Measurements from ENCODE around the gene MSH5. TPM values are rescaled to one million over a fixed set of nuclear protein-coding genes. Genes with fewer than 3 reads are reported as not detected.
"Not testable (repeated sequence)": the region's sequence is repeated elsewhere in the genome, so short reads cannot be mapped to it uniquely, and the experiment has no call there.

The MSH5 gene
- total RNA-seq, 2 donors from 2014 or later, result 36.2 to 154 TPM

- H3K36me3 Mint-ChIP-seq, result no peaks in the 10 kb centered on the region
- H3K27ac Mint-ChIP-seq, result no peak overlapping the region
- H3K9me3 Mint-ChIP-seq, result no peaks in the 10 kb centered on the region
- no peak overlapping the region for H3K4me3 Mint-ChIP-seq
- ATAC-seq, result no peak
- no peaks in the 10 kb centered on the region for H3K27me3 Mint-ChIP-seq
- DNase-seq (ENCODE audit: low spot score), result no peak
- peaks cover 14% of the 10 kb centered on the region in 2 donors for H3K4me1 Mint-ChIP-seq (ENCODE audit: low read depth in 2 of 2)
These were observed 39.4 kb downstream of the MSH5 start for GRCh38 chr6:31778999-31779885.

GRCh38 chr6:31779908-31780307, 40.1 kb downstream of the MSH5 start:
- no peaks in the 10 kb centered on the region for H3K27me3 Mint-ChIP-seq
- ATAC-seq, result no peak
- H3K36me3 Mint-ChIP-seq, result no peaks in the 10 kb centered on the region
- no peak overlapping the region for H3K27ac Mint-ChIP-seq
- H3K4me3 Mint-ChIP-seq, result no peak overlapping the region
- no peak for DNase-seq (ENCODE audit: low spot score)
- H3K4me1 Mint-ChIP-seq (ENCODE audit: low read depth in 2 of 2), result peaks cover 14% of the 10 kb centered on the region in 2 donors
- no peaks in the 10 kb centered on the region for H3K9me3 Mint-ChIP-seq

- Mint-ChIP-seq H3K4me3 (no peak overlapping the region), H3K36me3 (no peaks in the 10 kb centered on the region), H3K4me1 (ENCODE audit: low read depth in 2 of 2) (peaks cover 10 to 14% of the 10 kb centered on the region in 2 donors), H3K9me3 (no peaks in the 10 kb centered on the region), H3K27me3 (no peaks in the 10 kb centered on the region), H3K27ac (no peak overlapping the region)
- ATAC-seq, result no peak
- DNase-seq (ENCODE audit: low spot score), result no peak
These were observed 40.9 kb downstream of the MSH5 start for GRCh38 chr6:31780507-31781243.

GRCh38 chr6:31781244-31782125, 41.7 kb downstream of the MSH5 start:
- no peak overlapping the region for H3K27ac Mint-ChIP-seq
- ATAC-seq, result no peak
- no peak overlapping the region for H3K4me3 Mint-ChIP-seq
- DNase-seq (ENCODE audit: low spot score), result no peak
- peaks cover 6 to 11% of the 10 kb centered on the region in 2 donors for H3K4me1 Mint-ChIP-seq (ENCODE audit: low read depth in 2 of 2)
- H3K27me3 Mint-ChIP-seq, result no peaks in the 10 kb centered on the region
- no peaks in the 10 kb centered on the region for H3K36me3 Mint-ChIP-seq
- no peaks in the 10 kb centered on the region for H3K9me3 Mint-ChIP-seq

GRCh38 chr6:31782126-31782855, 42.5 kb downstream of the MSH5 start:
- no peak overlapping the region for H3K27ac Mint-ChIP-seq
- no peak for DNase-seq (ENCODE audit: low spot score)
- H3K9me3 Mint-ChIP-seq, result no peaks in the 10 kb centered on the region
- no peaks in the 10 kb centered on the region for H3K27me3 Mint-ChIP-seq
- no peaks in the 10 kb centered on the region for H3K36me3 Mint-ChIP-seq
- H3K4me1 Mint-ChIP-seq (ENCODE audit: low read depth in 2 of 2), result peaks cover 2 to 7% of the 10 kb centered on the region in 2 donors
- ATAC-seq, result no peak
- no peak overlapping the region for H3K4me3 Mint-ChIP-seq

GRCh38 chr6:31784098-31784925, 44.5 kb downstream of the MSH5 start:
- no peaks in the 10 kb centered on the region for H3K4me1 Mint-ChIP-seq (ENCODE audit: low read depth in 2 of 2)
- H3K36me3 Mint-ChIP-seq, result no peaks in the 10 kb centered on the region
- no peak for DNase-seq (ENCODE audit: low spot score)
- H3K27me3 Mint-ChIP-seq, result no peaks in the 10 kb centered on the region
- H3K9me3 Mint-ChIP-seq, result no peaks in the 10 kb centered on the region
- H3K4me3 Mint-ChIP-seq, result no peak overlapping the region
- ATAC-seq, result no peak
- peak overlapping the region in 1 of 2 donors; percentile 62 for H3K27ac Mint-ChIP-seq

GRCh38 chr6:31785475-31785874, 45.7 kb downstream of the MSH5 start:
- ATAC-seq (no peak), DNase-seq (ENCODE audit: low spot score) (no peak)
- H3K27me3 Mint-ChIP-seq, result no peaks in the 10 kb centered on the region
- no peak overlapping the region for H3K27ac Mint-ChIP-seq
- no peaks in the 10 kb centered on the region for H3K9me3 Mint-ChIP-seq
- no peak overlapping the region for H3K4me3 Mint-ChIP-seq
- peaks cover 2% of the 10 kb centered on the region for H3K36me3 Mint-ChIP-seq
- H3K4me1 Mint-ChIP-seq (ENCODE audit: low read depth in 2 of 2), result peaks cover 0 to 1% of the 10 kb centered on the region in 2 donors

- peak overlapping the region in 1 of 2 donors; percentile 3 for H3K27ac Mint-ChIP-seq
These were observed 51.7 kb downstream of the MSH5 start for GRCh38 chr6:31791324-31792089.

GRCh38 chr6:31792090-31792374, 52.2 kb downstream of the MSH5 start:
- H3K36me3 Mint-ChIP-seq, result peaks cover 6% of the 10 kb centered on the region
- no peaks in the 10 kb centered on the region for H3K27me3 Mint-ChIP-seq
- H3K27ac Mint-ChIP-seq, result peak overlapping the region in 1 of 2 donors; percentile 17
- no peaks in the 10 kb centered on the region for H3K9me3 Mint-ChIP-seq
- H3K4me1 Mint-ChIP-seq (ENCODE audit: low read depth in 2 of 2), result peaks cover 18 to 25% of the 10 kb centered on the region in 2 donors
- no peak for DNase-seq (ENCODE audit: low spot score)
- ATAC-seq, result no peak
- no peak overlapping the region for H3K4me3 Mint-ChIP-seq

More at GRCh38 chr6:31791324-31792089, 51.7 kb downstream of the MSH5 start:
- no peak for ATAC-seq
- Mint-ChIP-seq H3K36me3 (peaks cover 6% of the 10 kb centered on the region), H3K4me1 (ENCODE audit: low read depth in 2 of 2) (peaks cover 16 to 21% of the 10 kb centered on the region in 2 donors), H3K27me3 (no peaks in the 10 kb centered on the region), H3K4me3 (peak overlapping the region; percentile 29), H3K9me3 (no peaks in the 10 kb centered on the region)
- DNase-seq (ENCODE audit: low spot score), result no peak

- DNase-seq (ENCODE audit: low spot score), result no peak
- peaks cover 24 to 30% of the 10 kb centered on the region in 2 donors for H3K4me1 Mint-ChIP-seq (ENCODE audit: low read depth in 2 of 2)
- no peaks in the 10 kb centered on the region for H3K9me3 Mint-ChIP-seq
- H3K27me3 Mint-ChIP-seq, result no peaks in the 10 kb centered on the region
- peaks cover 6% of the 10 kb centered on the region for H3K36me3 Mint-ChIP-seq
- ATAC-seq, result no peak
- peak overlapping the region; percentile 78 for H3K4me3 Mint-ChIP-seq
- peak overlapping the region in 1 of 2 donors; percentile 17 for H3K27ac Mint-ChIP-seq
These were observed 53.0 kb downstream of the MSH5 start for GRCh38 chr6:31792761-31793171.

- H3K27me3 Mint-ChIP-seq; H3K9me3 Mint-ChIP-seq; DNase-seq (ENCODE audit: low spot score); ATAC-seq; H3K36me3 Mint-ChIP-seq: not testable (repeated sequence)
- peaks cover 28 to 32% of the 10 kb centered on the region in 2 donors for H3K4me1 Mint-ChIP-seq (ENCODE audit: low read depth in 2 of 2)
- peak overlapping the region; percentile 94 to 98 for H3K27ac Mint-ChIP-seq
- peak overlapping the region; percentile 81 for H3K4me3 Mint-ChIP-seq
These were observed 54.1 kb downstream of the MSH5 start for GRCh38 chr6:31793927-31794245.

GRCh38 chr6:31794294-31794865, 54.6 kb downstream of the MSH5 start:
- DNase-seq (ENCODE audit: low spot score), result no peak
- H3K27me3 Mint-ChIP-seq, result no peaks in the 10 kb centered on the region

More at GRCh38 chr6:31794294-31794865, 54.6 kb downstream of the MSH5 start:
- H3K9me3 Mint-ChIP-seq, result no peaks in the 10 kb centered on the region
- peaks cover 28 to 32% of the 10 kb centered on the region in 2 donors for H3K4me1 Mint-ChIP-seq (ENCODE audit: low read depth in 2 of 2)
- H3K4me3 Mint-ChIP-seq, result peak overlapping the region; percentile 81
- peaks cover 6% of the 10 kb centered on the region for H3K36me3 Mint-ChIP-seq
- ATAC-seq, result no peak
- peak overlapping the region; percentile 94 to 98 for H3K27ac Mint-ChIP-seq

All from natural killer cell treated with Interleukin-12 subunit alpha and Interleukin-12 subunit beta and Interleukin-15 and Interleukin-18, amount 100 ng/mL, for 72 hours (primary cell).